HG02943 (cell line): ENCODE data around the gene WDR5.
"Not testable (repeated sequence)": the region's sequence is repeated elsewhere in the genome, so short reads cannot be mapped to it uniquely, and the experiment has no call there.

Experiments
- ATAC-seq: cut with Tn5 transposase; IDR thresholded peaks from one replicate; pipeline ENCODE4 v1.9.1; 2021; ENCODE audit warnings: mild to moderate bottlenecking, low read depth, moderate library complexity; ENCODE audit not compliant: unreplicated experiment

The WDR5 gene

DNA sequence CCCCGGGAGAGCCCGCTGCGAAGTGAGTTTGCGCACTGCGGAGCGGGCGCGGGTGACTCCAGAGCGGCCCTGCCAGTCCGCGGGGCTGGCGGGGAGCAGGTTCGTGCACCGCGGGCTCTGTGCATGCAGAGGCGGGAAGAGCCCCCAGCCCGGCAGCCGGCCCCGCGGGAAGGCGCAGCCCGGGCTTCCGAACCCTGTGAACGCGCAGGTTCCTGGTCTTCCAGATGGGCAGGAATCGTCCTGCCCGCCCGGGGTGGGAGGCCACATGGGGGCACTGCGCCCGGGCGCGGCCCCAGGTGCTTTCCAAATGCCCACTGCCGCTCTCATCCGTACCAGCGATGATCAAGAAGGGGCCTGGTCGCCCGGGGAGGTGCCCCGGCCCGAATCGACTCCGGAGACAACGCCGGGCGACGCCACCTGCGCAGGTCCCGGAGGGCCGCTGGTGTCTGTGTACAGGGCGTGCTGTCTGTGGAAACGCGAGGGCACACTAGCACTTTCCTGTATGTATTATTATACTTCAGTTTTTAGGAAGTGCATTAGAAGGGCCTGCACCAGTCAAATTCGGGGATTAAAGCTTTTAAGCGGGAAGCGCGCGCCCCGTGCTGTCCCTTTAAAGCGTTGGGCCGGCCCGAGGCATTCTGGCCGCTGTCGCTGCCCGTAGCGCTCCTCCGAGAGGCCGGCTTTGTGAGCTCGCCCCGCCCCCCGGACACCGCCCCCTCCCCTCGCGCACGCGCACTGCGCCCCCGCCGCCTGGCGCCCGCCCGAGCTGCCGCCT is at the start of gene WDR5:
Gene WDR5 (plus strand): TSS at position 740 of the 775 bp plus-strand sequence. CDS start 3,796 bp downstream, outside the sequence.
- peak; percentile 48 for ATAC-seq

DNA sequence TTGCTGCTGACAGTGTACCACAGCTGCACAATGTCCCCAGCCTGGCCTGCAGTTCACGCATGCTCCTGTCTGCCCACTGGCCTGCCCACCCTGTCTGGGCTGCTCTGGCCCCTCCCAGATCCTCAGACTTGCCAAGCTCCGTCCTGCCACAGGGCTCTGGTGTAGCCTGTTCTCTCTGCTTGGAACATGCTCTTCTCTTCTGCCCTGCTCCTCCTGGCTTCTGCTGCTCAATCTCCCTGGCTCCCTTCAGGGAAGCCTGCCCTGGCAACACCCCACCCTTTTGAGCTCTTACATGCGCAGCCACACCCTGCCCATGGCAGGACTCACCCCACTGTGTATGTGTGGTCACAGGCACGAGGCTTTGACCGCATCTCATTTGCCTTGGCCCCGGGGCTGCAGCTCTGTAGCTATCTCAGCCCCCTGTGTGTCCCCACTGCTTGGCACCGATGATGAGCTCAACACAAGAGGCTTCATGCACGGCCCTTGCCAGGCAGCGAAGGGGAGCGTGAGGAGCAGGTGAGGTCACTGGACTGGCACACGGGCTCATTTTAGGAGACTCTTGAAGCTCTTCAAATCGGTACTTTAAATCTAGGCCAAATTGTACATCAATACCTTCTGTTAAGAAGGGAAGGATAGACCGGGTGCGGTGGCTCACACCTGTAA is 47.7 kb upstream of the WDR5 start:
- no peak for ATAC-seq

DNA sequence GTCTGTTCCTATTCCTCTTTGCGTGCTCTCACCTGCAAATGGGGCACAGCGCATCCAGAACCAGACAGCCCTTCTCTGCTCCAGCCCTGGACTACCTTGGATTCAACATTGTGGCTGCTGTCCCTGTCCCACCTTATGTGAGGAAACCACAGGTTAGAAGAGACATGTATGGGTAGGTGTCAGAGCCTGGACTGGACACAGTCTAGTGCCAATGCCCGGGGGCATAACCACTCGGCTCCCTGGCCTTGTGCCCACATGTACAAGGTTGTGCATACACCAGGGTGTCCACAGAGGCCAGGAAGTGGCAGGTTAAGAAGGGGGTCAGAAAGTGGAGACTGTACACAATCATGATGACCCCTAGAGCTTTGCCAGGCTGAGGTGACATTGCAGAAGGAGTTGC is 45.9 kb upstream of the WDR5 start:
- ATAC-seq, result no peak

DNA sequence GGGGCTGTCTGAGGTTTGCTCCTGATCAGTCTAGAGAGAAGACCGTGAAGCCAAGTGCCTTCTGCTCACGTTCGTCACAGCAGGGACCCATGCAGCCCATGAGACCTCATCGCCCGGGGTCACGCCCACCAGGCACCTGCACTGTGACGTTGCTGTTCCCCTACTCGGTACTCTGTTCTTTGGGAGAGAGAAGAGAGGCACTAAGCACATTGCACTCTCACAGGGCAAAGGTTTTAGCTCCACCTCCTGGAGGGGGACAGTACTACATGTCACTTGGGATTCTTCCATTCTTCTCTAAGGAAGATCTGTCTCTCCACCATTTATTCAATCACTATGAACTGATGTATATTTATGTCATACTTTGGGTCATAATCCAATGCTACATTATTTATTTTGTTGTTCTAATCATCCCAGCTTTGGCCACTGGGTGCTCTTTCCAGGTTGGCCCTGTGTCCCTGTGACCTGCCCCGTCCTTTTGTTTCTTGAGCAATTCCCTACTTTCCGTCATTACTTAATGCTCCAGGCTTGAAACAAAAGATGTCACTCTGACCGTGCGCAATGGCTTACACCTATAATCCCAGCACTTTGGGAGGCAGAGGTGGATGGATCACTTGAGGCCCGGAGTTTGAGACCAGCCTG is 36.6 kb upstream of the WDR5 start:
- ATAC-seq, result no peak

DNA sequence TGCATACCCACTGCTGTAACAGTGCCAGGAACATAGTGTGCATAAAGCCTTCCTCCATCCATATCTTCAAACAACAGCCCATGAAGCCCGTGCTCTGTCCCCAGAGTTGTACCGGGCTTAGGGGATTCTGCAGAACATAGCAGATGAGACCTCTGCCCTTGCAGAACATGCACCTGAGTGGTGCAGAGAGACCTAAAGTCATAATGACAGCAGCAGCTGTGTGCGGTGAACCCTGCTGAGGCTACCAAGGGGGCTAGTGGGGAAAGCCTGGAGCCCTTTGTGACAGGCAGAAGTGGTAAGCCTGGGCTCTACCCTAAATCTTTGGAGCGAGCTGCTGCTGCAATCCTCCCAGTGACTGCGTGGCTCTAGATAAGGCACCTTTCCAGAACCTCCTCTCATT is 35.8 kb upstream of the WDR5 start:
- no peak for ATAC-seq

DNA sequence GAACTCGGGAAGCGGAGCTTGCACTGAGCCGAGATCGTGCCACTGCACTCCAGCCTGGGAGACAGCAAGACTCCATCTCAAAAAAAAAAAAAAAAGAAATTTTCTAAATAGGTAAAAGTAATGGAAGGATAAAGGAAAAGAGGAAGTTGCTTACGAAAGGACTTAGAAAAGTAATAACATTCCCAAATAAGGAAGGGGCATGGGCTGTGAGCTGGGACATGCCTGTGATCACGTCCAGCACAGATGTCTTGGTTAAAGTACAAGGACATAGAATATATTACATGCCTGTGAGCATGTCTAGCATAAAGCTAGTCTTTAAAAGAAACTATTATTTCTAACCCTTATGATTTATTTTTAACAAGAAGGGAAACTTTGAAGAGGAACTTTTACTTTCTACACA is 34.7 kb upstream of the WDR5 start:
- not testable (repeated sequence) for ATAC-seq

DNA sequence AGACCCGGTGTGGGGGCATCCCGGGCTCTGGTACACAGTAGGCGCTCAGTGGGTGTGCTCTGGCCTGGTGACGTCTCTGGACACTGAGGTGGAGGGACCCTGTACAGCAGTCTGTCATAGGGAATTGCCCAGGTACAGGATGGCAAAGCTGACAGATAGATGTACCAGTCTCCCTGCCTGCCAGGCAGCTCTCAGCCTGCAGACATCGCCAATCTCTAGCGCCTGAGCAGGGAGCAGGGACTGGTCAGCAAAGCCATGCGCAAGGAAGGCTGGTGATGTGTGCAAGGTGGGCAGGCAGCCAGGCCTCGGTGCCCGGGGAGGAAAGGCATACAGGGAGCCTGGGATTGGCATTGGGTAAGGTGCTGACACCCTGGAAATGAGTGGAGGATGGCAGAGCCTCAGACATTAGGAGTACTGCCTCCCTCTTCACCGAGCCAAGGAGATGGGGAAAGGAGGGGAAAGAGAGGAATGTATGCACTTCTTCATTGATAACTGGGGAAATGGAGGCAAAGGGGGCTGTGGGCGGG is 34.2 kb upstream of the WDR5 start:
- no peak for ATAC-seq

GRCh38 chr9:134103391-134103998 is 32.4 kb upstream of the WDR5 start:
- no peak for ATAC-seq

GRCh38 chr9:134111064-134111463 is 24.8 kb upstream of the WDR5 start:
- no peak for ATAC-seq

GRCh38 chr9:134112561-134112960 is 23.3 kb upstream of the WDR5 start:
- ATAC-seq, result no peak

- not testable (repeated sequence) for ATAC-seq
Measured at GRCh38 chr9:134118972-134119371, 16.9 kb upstream of the WDR5 start.

GRCh38 chr9:134123764-134124128 is 12.1 kb upstream of the WDR5 start:
- ATAC-seq, result no peak

DNA sequence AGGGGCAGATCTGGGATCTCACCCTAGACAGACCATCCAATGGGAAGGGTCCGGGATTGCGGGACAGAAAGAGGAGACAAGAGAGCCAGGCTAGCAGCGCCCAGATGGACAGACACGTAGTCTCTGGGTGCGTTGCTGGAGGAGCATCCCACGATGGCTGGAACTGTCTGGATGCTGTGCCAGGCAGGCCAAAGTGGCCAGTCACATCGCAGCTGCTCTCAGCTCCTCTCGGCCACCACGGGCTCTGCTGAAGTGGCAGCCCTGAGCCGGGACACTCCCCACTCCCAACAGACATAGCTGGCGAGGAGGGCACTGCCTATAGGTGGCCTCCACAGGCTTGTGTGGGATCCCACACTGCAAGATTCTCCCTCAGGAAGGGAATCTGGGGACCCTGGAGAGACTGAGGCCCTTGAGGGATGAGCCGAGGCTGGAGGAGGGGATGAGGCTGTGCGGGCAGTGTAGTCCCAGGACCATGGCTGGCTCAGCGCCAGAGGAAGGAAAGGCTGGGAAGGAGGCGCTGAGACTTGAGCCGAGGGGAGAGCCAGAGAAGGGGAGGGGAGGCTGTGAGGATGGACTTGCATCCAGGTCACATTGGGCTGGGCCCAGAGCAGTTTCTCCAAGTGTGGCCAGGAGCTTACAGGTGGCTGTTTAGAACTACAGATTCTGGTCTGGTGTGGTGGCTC is 10.3 kb upstream of the WDR5 start:
- ATAC-seq, result no peak

DNA sequence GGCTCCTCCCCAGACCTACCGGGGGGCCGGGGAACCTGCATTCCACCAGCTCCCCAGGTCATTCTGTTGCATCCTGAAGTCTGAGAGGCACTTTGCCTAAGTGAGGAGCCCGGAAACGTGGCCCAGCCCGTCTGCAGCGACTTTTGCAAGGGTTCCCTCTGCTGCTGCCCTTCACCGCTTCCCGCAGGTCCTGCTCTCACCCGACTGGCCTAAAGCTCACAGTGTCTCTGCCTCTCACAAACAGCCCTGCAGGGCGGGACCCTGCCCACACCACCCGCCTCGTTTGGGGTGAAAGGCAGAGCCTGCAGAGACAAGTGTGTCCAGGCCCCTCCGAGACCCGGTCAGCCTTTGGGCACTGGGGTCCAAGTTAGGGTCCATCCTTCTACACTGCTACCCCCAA is 9.5 kb upstream of the WDR5 start:
- ATAC-seq, result no peak

- no peak for ATAC-seq
Measured at GRCh38 chr9:134127065-134127580, 8.8 kb upstream of the WDR5 start.

DNA sequence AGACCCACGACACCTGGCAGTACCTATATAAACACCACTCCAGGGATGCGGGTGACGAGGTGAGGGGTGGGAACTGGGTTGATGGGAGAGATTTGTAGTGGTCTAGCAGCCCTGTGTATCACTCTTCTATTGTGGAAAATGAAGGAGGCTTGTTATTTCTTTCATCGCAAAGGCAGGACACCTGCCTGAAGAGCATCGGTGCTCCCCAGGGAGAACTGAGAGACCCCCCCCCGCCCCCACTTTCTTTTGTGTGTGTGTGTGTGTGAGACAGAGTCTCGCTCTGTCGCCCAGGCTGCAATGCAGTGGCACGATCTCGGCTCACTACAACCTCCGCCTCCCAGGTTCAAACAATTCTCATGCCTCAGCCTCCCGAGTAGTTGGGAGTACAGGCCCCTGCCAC is 8.3 kb upstream of the WDR5 start:
- no peak for ATAC-seq

GRCh38 chr9:134128727-134129679 is 6.9 kb upstream of the WDR5 start:
- no peak for ATAC-seq

DNA sequence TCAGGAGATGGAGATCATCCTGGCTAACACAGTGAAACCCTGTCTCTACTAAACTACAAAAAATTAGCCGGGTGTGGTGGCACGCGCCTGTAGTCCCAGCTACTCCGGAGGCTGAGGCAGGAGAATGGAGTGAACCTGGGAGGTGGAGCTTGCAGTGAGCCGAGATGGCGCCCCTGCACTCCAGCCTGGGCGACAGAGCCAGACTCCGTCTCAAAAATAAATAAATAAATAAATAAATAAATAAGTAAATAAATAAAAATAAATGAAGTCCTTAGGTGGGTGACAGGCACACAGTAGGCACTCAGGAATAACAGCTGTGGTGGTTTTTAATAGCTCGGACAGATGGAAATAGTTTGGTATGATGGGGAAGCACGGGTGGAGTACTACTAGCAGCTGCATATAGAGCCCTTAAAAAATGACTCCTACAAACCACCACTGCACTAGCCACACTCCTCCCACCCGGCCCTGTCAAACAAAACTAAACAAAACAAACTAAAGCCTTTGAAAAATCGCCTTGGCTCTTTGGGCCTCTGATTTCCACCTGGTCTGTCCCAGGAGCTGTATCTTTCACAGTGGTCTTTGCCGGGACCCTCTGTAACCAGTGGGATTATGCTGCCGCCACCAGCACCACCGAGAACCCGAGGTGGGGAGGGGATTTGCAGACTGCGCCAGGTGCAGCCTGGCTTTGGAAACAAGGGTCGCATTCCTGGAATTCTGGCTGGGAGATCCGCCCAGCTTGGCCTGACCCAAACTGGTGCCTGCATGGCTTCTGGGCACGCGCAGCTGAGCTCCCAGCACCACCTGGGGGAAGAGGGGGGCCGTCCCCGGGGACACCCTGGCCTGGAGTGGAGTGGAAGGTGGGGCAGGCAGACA is 5.1 kb upstream of the WDR5 start:
- ATAC-seq, result no peak
